HG03196 (cell line): ENCODE results near the gene ENTPD2.
"Not testable (repeated sequence)": the region's sequence is repeated elsewhere in the genome, so short reads cannot be mapped to it uniquely, and the experiment has no call there.

Experiments used
- ATAC-seq: cut with Tn5 transposase; IDR thresholded peaks from one replicate; pipeline ENCODE4 v1.9.1; 2021; ENCODE audit not compliant: unreplicated experiment

Gene ENTPD2

GRCh38 chr9:137048655-137049543, 5.0 kb downstream of the ENTPD2 start:
- no peak for ATAC-seq

- no peak for ATAC-seq
Observed at GRCh38 chr9:137046088-137046787, 7.6 kb downstream of the ENTPD2 start, which contains the start of gene NPDC1. TSS of gene NPDC1 (minus strand) at chr9:137046177. CDS start at chr9:137045989, 188 bp downstream.

- ATAC-seq = no peak
Observed at GRCh38 chr9:137045294-137046087, 8.4 kb downstream of the ENTPD2 start.

GRCh38 chr9:137044502-137045177, 9.2 kb downstream of the ENTPD2 start:
- ATAC-seq = no peak

- no peak for ATAC-seq
Observed at GRCh38 chr9:137044037-137044436, 9.8 kb downstream of the ENTPD2 start.

GRCh38 chr9:137042751-137043727, 10.8 kb downstream of the ENTPD2 start:
- no peak for ATAC-seq

- ATAC-seq = no peak
Observed at GRCh38 chr9:137041124-137041523, 12.7 kb downstream of the ENTPD2 start.

- ATAC-seq = no peak
Observed at GRCh38 chr9:137040568-137040967, 13.3 kb downstream of the ENTPD2 start.

- no peak for ATAC-seq
Observed at GRCh38 chr9:137039611-137040366, 14.1 kb downstream of the ENTPD2 start.

GRCh38 chr9:137038916-137039315, 14.9 kb downstream of the ENTPD2 start:
- no peak for ATAC-seq

GRCh38 chr9:137037483-137037882, 16.4 kb downstream of the ENTPD2 start:
- no peak for ATAC-seq

- no peak for ATAC-seq
Observed at GRCh38 chr9:137037035-137037434, 16.8 kb downstream of the ENTPD2 start.

- ATAC-seq = no peak
Observed at GRCh38 chr9:137035937-137036336, 17.9 kb downstream of the ENTPD2 start.

- no peak for ATAC-seq
Observed at GRCh38 chr9:137035507-137035834, 18.4 kb downstream of the ENTPD2 start.

GRCh38 chr9:137034709-137035506, 19.0 kb downstream of the ENTPD2 start:
- peak; percentile 56 for ATAC-seq

GRCh38 chr9:137034039-137034708, 19.7 kb downstream of the ENTPD2 start:
- no peak for ATAC-seq

- not testable (repeated sequence) for ATAC-seq
Observed at GRCh38 chr9:137033481-137033880, 20.4 kb downstream of the ENTPD2 start.

GRCh38 chr9:137032858-137033257, 21.0 kb downstream of the ENTPD2 start:
- no peak for ATAC-seq
